KMS-11 (cell line): ENCODE measurements around the gene TSPEAR.
"Not testable (repeated sequence)": the region's sequence is repeated elsewhere in the genome, so short reads cannot be mapped to it uniquely, and the experiment has no call there.

Experiments used
- H2AFZ ChIP-seq: fragments of 200-600 bp; sonication (generic); 2 replicates; pipeline ENCODE4 v1.6.1; 2016; ENCODE audit warnings: antibody characterized with exemption, mixed run types, low read depth
- H3K27ac ChIP-seq: fragments of 200-600 bp; sonication (generic); 2 replicates; pipeline ENCODE4 v1.6.1; 2016; ENCODE audit warnings: mild to moderate bottlenecking, mixed run types
- H3K27me3 ChIP-seq: fragments of 200-600 bp; sonication (generic); 2 replicates; pipeline ENCODE4 v1.6.1; 2017; ENCODE audit warnings: mild to moderate bottlenecking, low read depth, mixed run types, moderate library complexity; ENCODE audit not compliant: insufficient read depth
- H3K36me3 ChIP-seq: fragments of 200-600 bp; sonication (generic); 2 replicates; pipeline ENCODE4 v1.6.1; 2017; ENCODE audit warnings: mild to moderate bottlenecking, mixed run types; ENCODE audit not compliant: insufficient read depth
- H3K4me1 ChIP-seq: fragments of 200-600 bp; sonication (generic); 2 replicates; pipeline ENCODE4 v1.6.1; 2016; ENCODE audit warnings: mild to moderate bottlenecking, low read depth, mixed run types; ENCODE audit not compliant: poor library complexity, severe bottlenecking
- H3K4me2 ChIP-seq: fragments of 200-600 bp; sonication (generic); 2 replicates; pipeline ENCODE4 v1.7.0; 2016; ENCODE audit warnings: mild to moderate bottlenecking, mixed run types
- H3K4me3 ChIP-seq: fragments of 200-600 bp; sonication (generic); IDR thresholded peaks from 2 replicates; pipeline ENCODE4 v1.6.1; 2017; ENCODE audit warnings: low read depth, low read length, mixed read lengths; ENCODE audit not compliant: insufficient read depth
- H3K79me2 ChIP-seq: fragments of 200-600 bp; sonication (generic); 2 replicates; pipeline ENCODE4 v1.6.1; 2016; ENCODE audit warnings: low read depth, mixed run types; ENCODE audit not compliant: insufficient read depth
- H3K9ac ChIP-seq: fragments of 200-600 bp; sonication (generic); 2 replicates; pipeline ENCODE4 v1.6.1; 2016; ENCODE audit warnings: mild to moderate bottlenecking, mixed run types
- H4K20me1 ChIP-seq: fragments of 200-600 bp; sonication (generic); 2 replicates; pipeline ENCODE4 v1.6.1; 2016; ENCODE audit warnings: mild to moderate bottlenecking, mixed run types; ENCODE audit not compliant: insufficient read depth
- TF ChIP-seq, protein P1 (sequence below): fragments of 200-600 bp; sonication (generic); conservative IDR thresholded peaks from 2 replicates; pipeline ENCODE4 v1.6.1; 2017; ENCODE audit warnings: low read depth, mild to moderate bottlenecking, antibody characterized with exemption, low read length, moderate library complexity, mixed read lengths

Gene TSPEAR

DNA sequence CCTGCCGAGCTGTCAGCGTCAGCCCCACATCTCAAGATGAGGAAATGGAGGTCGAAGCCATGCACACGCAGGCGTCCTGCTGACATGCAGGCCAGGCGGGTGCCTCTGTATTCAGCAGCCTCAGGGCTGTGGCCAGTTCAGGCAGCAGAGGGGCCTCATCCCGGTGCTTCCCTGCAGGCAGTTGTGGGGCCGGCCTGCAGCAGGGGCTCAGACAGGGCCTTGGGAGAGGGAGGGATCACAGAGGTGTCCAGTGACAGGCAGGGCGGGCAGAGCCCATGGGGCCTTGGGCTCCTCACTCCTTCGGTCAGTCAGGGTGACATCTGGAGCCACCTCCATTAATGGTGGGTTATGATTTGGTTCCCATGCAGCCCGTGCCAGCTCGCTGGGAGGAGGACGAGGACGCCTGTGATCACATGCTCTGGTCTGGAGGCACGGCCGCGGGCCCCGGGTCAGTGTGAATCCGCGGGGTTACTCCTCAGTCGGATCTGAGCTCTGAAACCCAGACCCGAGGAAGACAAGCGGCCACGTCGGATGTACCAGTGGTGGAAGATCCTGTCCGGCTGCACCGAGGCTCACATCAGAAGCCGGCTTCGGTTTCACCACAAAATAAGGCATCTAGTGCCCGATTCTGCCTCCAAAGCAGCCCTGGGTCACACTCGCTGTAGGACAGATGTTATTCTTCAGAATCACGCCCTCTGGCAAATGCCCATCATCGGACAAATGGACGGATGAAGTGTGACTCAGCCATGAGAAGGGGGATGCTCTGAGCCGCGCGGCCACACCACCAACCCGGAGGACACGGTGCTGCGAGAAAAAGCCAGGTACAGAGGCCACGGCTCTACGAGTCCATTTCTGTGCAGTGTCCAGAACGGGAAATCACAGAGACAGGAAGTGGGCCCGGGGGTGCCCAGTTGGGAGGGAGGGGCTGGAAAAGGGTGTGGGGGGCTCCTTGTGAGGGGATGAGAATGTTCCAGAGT, 204.8 kb downstream of the TSPEAR start:
- no peak overlapping the region for H3K4me2 ChIP-seq

GRCh38 chr21:44505673-44506278, 205.6 kb downstream of the TSPEAR start:
- Histone ChIP-seq H3K36me3 (no peaks in the 10 kb centered on the region), H4K20me1 (no peaks in the 10 kb centered on the region), H3K79me2 (no peaks in the 10 kb centered on the region), H2AFZ (no peak overlapping the region), H3K27me3 (peaks cover 83% of the 10 kb centered on the region), H3K4me3 (no peak overlapping the region), H3K4me1 (no peaks in the 10 kb centered on the region), H3K4me2 (no peak overlapping the region), H3K9ac (no peak overlapping the region), H3K27ac (no peak overlapping the region)
- TF ChIP-seq, protein P1, sequence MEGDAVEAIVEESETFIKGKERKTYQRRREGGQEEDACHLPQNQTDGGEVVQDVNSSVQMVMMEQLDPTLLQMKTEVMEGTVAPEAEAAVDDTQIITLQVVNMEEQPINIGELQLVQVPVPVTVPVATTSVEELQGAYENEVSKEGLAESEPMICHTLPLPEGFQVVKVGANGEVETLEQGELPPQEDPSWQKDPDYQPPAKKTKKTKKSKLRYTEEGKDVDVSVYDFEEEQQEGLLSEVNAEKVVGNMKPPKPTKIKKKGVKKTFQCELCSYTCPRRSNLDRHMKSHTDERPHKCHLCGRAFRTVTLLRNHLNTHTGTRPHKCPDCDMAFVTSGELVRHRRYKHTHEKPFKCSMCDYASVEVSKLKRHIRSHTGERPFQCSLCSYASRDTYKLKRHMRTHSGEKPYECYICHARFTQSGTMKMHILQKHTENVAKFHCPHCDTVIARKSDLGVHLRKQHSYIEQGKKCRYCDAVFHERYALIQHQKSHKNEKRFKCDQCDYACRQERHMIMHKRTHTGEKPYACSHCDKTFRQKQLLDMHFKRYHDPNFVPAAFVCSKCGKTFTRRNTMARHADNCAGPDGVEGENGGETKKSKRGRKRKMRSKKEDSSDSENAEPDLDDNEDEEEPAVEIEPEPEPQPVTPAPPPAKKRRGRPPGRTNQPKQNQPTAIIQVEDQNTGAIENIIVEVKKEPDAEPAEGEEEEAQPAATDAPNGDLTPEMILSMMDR: no peak

More for the DNA sequence above, 204.8 kb downstream of the TSPEAR start:
- Histone ChIP-seq H3K4me3 (no peak overlapping the region), H2AFZ (no peak overlapping the region), H3K79me2 (no peaks in the 10 kb centered on the region), H3K27ac (no peak overlapping the region), H4K20me1 (no peaks in the 10 kb centered on the region), H3K4me1 (no peaks in the 10 kb centered on the region), H3K36me3 (no peaks in the 10 kb centered on the region), H3K27me3 (peaks cover 75% of the 10 kb centered on the region), H3K9ac (no peak overlapping the region)
- TF ChIP-seq, protein P1: no peak

DNA sequence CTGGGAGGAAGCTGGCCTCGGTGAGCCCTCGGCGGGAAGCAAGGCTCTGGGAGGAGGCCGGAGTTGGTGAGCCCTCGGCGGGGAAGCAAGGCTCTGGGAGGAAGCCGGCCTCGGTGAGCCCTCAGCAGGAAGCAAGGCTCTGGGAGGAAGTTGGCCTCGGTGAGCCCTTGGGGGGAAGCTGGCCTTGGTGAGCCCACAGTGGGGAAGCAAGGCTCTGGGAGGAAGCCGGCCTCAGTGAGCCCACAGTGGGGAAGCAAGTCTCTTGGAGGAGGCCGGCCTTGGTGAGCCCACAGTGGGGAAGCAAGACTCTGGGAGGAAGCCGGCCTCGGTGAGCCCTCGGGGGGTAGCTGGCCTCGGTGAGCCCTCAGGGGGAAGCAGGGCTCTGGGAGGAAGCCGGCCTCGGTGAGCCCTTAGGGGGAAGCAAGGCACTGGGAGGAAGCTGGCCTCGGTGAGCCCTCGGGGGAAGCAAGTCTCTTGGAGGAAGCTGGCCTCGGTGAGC, 207.4 kb downstream of the TSPEAR start:
- no peak overlapping the region for H3K9ac ChIP-seq
- TF ChIP-seq, protein P1: no peak
- H3K4me1 ChIP-seq: no peaks in the 10 kb centered on the region
- H3K4me3 ChIP-seq: no peak overlapping the region
- no peaks in the 10 kb centered on the region for H3K79me2 ChIP-seq
- H3K4me2 ChIP-seq: no peak overlapping the region
- no peak overlapping the region for H2AFZ ChIP-seq
- no peaks in the 10 kb centered on the region for H3K36me3 ChIP-seq
- H4K20me1 ChIP-seq: no peaks in the 10 kb centered on the region
- H3K27me3 ChIP-seq: peaks cover 95% of the 10 kb centered on the region
- H3K27ac ChIP-seq: no peak overlapping the region

DNA sequence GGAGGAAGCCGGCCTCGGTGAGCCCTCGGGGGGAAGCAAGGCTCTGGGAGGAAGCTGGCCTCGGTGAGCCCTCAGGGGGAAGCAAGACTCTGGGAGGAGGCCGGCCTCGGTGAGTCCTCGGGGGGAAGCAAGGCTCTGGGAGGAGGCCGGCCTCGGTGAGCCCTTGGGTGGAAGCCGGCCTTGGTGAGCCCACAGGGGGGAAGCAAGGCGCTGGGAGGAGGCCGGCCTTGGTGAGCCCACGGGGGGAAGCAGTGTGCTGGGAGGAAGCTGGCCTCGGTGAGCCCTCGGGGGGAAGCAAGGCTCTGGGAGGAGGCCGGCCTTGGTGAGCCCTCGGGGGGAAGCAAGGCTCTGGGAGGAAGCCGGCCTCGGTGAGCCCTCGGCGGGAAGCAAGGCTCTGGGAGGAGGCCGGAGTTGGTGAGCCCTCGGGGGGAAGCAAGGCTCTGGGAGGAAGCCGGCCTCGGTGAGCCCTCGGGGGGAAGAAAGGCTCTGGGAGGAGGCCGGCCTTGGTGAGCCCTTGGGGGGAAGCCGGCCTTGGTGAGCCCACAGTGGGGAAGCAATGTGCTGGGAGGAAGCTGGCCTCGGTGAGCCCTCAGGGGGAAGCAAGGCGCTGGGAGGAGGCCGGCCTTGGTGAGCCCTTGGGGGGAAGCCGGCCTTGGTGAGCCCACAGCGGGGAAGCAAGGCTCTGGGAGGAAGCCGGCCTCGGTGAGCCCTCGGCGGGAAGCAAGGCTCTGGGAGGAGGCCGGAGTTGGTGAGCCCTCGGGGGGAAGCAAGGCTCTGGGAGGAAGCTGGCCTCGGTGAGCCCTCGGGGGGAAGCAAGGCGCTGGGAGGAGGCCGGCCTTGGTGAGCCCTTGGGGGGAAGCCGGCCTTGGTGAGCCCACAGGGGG, 208.1 kb downstream of the TSPEAR start:
- H3K79me2 ChIP-seq, H3K36me3 ChIP-seq, H3K4me3 ChIP-seq, H2AFZ ChIP-seq, H3K4me2 ChIP-seq, H3K27ac ChIP-seq, H3K4me1 ChIP-seq, H4K20me1 ChIP-seq, H3K9ac ChIP-seq: not testable (repeated sequence)
- peaks cover 95% of the 10 kb centered on the region for H3K27me3 ChIP-seq
